RKO (cell line): ENCODE measurements around the gene NDUFA7.
A peak's percentile ranks its signal among the peaks of the same experiment; 100 is the strongest.
"Not testable (repeated sequence)": the region's sequence is repeated elsewhere in the genome, so short reads cannot be mapped to it uniquely, and the experiment has no call there.

Source experiments
- DNase-seq: peaks from one replicate; pipeline ENCODE4 v3.0.0-alpha.2; 2016; ENCODE audit warnings: low spot score

NDUFA7 gene

GRCh38 chr19:8321067-8321985 lies at the start of gene NDUFA7, which contains the start of gene RPS28:
TSS of gene NDUFA7 (minus strand) at chr19:8321375. CDS start at chr19:8321358, 17 bp downstream.
TSS of gene RPS28 (plus strand) at chr19:8321496. CDS start at chr19:8321531, 35 bp downstream.
- peak; percentile 95 for DNase-seq

- DNase-seq: no peak
These were observed 49.2 kb upstream of the NDUFA7 start for GRCh38 chr19:8370176-8371010.

- peak; percentile 47 for DNase-seq
These were observed 46.3 kb upstream of the NDUFA7 start for GRCh38 chr19:8367327-8368001.

- no peak for DNase-seq
These were observed 45.8 kb upstream of the NDUFA7 start for GRCh38 chr19:8366961-8367326.

- DNase-seq: no peak
These were observed 45.0 kb upstream of the NDUFA7 start for GRCh38 chr19:8366121-8366581.

GRCh38 chr19:8363803-8364771 lies 42.9 kb upstream of the NDUFA7 start, which contains the start of gene ANGPTL4:
TSS of gene ANGPTL4 (plus strand) at chr19:8364155. CDS start at chr19:8364322, 167 bp downstream.
- DNase-seq: peak; percentile 85

GRCh38 chr19:8361921-8362793 lies 41.0 kb upstream of the NDUFA7 start:
- peak; percentile 99 for DNase-seq

- no peak for DNase-seq
These were observed 39.0 kb upstream of the NDUFA7 start for GRCh38 chr19:8360196-8360595.

GRCh38 chr19:8358948-8359347 lies 37.8 kb upstream of the NDUFA7 start:
- DNase-seq: no peak

- DNase-seq: no peak
These were observed 35.9 kb upstream of the NDUFA7 start for GRCh38 chr19:8357007-8357521.

GRCh38 chr19:8355631-8356402 lies 34.6 kb upstream of the NDUFA7 start:
- peak; percentile 100 for DNase-seq

- DNase-seq: not testable (repeated sequence)
These were observed 31.7 kb upstream of the NDUFA7 start for GRCh38 chr19:8352845-8353244.

GRCh38 chr19:8352134-8352827 lies 31.1 kb upstream of the NDUFA7 start:
- no peak for DNase-seq

- DNase-seq: not testable (repeated sequence)
These were observed 28.6 kb upstream of the NDUFA7 start for GRCh38 chr19:8349629-8350372.

- DNase-seq: no peak
These were observed 22.3 kb upstream of the NDUFA7 start for GRCh38 chr19:8343483-8343844.

- DNase-seq: peak; percentile 94
These were observed 21.7 kb upstream of the NDUFA7 start, which contains the start of gene KANK3 for GRCh38 chr19:8342684-8343482. TSS of gene KANK3 (minus strand) at chr19:8343262. CDS start at chr19:8337828, 5,434 bp downstream.
